GM12878 (cell line): ENCODE data around the gene MYBPC1. TPM values are rescaled to one million over a fixed set of nuclear protein-coding genes. Genes with fewer than 3 reads are reported as not detected.

Experiments used
- ESRRA ChIP-seq: IDR thresholded peaks from 2 replicates; pipeline ENCODE4 v1.6.1; 2012; ENCODE audit warnings: mild to moderate bottlenecking, low read length, improper control_type of control experiment
- EZH2 ChIP-seq: IDR thresholded peaks from 2 replicates; pipeline ENCODE4 v1.6.1; 2012; ENCODE audit warnings: low read depth, mild to moderate bottlenecking, control low read depth, inconsistent platforms, low read length, borderline replicate concordance; ENCODE audit not compliant: control insufficient read depth
- JUNB ChIP-seq: IDR thresholded peaks from 2 replicates; pipeline ENCODE4 v1.6.1; 2016; ENCODE audit warnings: antibody characterized with exemption, mild to moderate bottlenecking
- MYB ChIP-seq: fragments of 150-350 bp; IDR thresholded peaks from 2 replicates; pipeline ENCODE4 v1.6.1; 2014; ENCODE audit warnings: mild to moderate bottlenecking, low read depth, low read length, borderline replicate concordance
- SIX5 ChIP-seq: IDR thresholded peaks from 2 replicates; pipeline ENCODE4 v1.6.1; 2011; ENCODE audit warnings: mild to moderate bottlenecking, low read depth, low read length, moderate library complexity; ENCODE audit not compliant: severe bottlenecking
- SMAD1 ChIP-seq: fragments of 450-650 bp; IDR thresholded peaks from 2 replicates; pipeline ENCODE4 v1.6.1; 2018; ENCODE audit warnings: mild to moderate bottlenecking, low read depth; ENCODE audit not compliant: partially characterized antibody
- SMC3 ChIP-seq: IDR thresholded peaks from 2 replicates; pipeline ENCODE4 v1.6.1; 2011; ENCODE audit warnings: low read length, improper control_type of control experiment, borderline replicate concordance
- polyA plus RNA-seq, 11 experiments: library from polyadenylated mRNA; depleted of rRNA in 4 of 11; unstranded in 6 of 11; stranded (reverse) in 5 of 11; fragments of >200 nt; fragmentation: Nextera tagmentation in 4 of 11; fragmentation: Illumina TruSeq in 1 of 11; extraction: Ambion mirVana in 4 of 11; extraction: Trizol in 1 of 11; gene quantifications; 1 replicate in 1 of 11; 2 replicates in 10 of 11; pipeline versions ENCODE4 v1.2.1 to v1.2.3, GENCODE V29; 2011 to 2016; ENCODE audit warnings: inconsistent platforms in 2 of 11, missing spikeins in 2 of 11, low read depth in 1 of 11
- total RNA-seq, 4 experiments: library from RNA; depleted of rRNA in 3 of 4; stranded (reverse); fragments of >200 nt in 3 of 4; fragmentation: Illumina TruSeq in 1 of 4; extraction: Trizol in 1 of 4; gene quantifications; 2 replicates each; pipeline versions ENCODE4 v1.2.1 to v1.2.3, GENCODE V29; 2013 to 2021
- TF ChIP-seq, protein P1 (sequence below): fragments of 450-650 bp; conservative IDR thresholded peaks from 2 replicates; pipeline ENCODE4 v1.6.1; 2017; ENCODE audit warnings: mild to moderate bottlenecking, moderate library complexity
- TF ChIP-seq, protein P2 (sequence below): fragments of 450-650 bp; IDR thresholded peaks from 2 replicates; pipeline ENCODE4 v1.6.1; 2018; ENCODE audit warnings: mild to moderate bottlenecking, low read depth, moderate library complexity; ENCODE audit not compliant: partially characterized antibody
- TF ChIP-seq, protein P3 (sequence below): IDR thresholded peaks from 2 replicates; pipeline ENCODE4 v1.6.1; 2012; ENCODE audit warnings: low read depth, low read length, improper control_type of control experiment
- TF ChIP-seq, protein P4 (sequence below): fragments of 150-350 bp; IDR thresholded peaks from 2 replicates; pipeline ENCODE4 v1.6.1; 2016; ENCODE audit warnings: low read depth, low read length

The MYBPC1 gene
- total and polyA plus RNA-seq, 10 of the 15 experiments (the other 5 are each of a cell fraction or from before 2014, with no cell fraction given) = not detected

DNA sequence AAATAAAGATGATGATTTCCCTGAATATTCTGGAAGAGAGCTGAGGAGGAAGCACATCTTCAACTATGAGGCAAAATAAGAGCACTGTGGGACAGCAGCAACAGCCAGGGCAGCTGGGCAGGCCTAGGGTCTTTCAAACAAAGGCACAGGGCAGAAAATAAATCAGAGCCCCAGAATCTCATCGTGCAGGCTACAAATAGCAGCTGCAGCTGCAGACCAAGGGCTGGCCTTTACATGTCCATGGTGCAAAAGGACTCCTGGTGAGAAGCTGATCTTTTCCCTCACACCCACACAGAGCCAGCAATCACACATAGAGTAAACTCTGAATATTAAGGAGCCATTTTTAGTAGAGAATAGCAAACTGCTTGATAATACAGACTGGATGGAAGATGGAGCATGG lies 13.6 kb upstream of the MYBPC1 start (continued):
- TF ChIP-seq SMC3 (no peak), MYB (no peak), SIX5 (no peak), JUNB (no peak), ESRRA (no peak), EZH2 (no peak), SMAD1 (no peak)
- TF ChIP-seq, protein P1, sequence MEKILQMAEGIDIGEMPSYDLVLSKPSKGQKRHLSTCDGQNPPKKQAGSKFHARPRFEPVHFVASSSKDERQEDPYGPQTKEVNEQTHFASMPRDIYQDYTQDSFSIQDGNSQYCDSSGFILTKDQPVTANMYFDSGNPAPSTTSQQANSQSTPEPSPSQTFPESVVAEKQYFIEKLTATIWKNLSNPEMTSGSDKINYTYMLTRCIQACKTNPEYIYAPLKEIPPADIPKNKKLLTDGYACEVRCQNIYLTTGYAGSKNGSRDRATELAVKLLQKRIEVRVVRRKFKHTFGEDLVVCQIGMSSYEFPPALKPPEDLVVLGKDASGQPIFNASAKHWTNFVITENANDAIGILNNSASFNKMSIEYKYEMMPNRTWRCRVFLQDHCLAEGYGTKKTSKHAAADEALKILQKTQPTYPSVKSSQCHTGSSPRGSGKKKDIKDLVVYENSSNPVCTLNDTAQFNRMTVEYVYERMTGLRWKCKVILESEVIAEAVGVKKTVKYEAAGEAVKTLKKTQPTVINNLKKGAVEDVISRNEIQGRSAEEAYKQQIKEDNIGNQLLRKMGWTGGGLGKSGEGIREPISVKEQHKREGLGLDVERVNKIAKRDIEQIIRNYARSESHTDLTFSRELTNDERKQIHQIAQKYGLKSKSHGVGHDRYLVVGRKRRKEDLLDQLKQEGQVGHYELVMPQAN = no peak
- TF ChIP-seq, protein P2, sequence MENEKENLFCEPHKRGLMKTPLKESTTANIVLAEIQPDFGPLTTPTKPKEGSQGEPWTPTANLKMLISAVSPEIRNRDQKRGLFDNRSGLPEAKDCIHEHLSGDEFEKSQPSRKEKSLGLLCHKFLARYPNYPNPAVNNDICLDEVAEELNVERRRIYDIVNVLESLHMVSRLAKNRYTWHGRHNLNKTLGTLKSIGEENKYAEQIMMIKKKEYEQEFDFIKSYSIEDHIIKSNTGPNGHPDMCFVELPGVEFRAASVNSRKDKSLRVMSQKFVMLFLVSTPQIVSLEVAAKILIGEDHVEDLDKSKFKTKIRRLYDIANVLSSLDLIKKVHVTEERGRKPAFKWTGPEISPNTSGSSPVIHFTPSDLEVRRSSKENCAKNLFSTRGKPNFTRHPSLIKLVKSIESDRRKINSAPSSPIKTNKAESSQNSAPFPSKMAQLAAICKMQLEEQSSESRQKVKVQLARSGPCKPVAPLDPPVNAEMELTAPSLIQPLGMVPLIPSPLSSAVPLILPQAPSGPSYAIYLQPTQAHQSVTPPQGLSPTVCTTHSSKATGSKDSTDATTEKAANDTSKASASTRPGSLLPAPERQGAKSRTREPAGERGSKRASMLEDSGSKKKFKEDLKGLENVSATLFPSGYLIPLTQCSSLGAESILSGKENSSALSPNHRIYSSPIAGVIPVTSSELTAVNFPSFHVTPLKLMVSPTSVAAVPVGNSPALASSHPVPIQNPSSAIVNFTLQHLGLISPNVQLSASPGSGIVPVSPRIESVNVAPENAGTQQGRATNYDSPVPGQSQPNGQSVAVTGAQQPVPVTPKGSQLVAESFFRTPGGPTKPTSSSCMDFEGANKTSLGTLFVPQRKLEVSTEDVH = no peak
- TF ChIP-seq, protein P3, sequence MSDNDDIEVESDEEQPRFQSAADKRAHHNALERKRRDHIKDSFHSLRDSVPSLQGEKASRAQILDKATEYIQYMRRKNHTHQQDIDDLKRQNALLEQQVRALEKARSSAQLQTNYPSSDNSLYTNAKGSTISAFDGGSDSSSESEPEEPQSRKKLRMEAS = no peak
- TF ChIP-seq, protein P4, sequence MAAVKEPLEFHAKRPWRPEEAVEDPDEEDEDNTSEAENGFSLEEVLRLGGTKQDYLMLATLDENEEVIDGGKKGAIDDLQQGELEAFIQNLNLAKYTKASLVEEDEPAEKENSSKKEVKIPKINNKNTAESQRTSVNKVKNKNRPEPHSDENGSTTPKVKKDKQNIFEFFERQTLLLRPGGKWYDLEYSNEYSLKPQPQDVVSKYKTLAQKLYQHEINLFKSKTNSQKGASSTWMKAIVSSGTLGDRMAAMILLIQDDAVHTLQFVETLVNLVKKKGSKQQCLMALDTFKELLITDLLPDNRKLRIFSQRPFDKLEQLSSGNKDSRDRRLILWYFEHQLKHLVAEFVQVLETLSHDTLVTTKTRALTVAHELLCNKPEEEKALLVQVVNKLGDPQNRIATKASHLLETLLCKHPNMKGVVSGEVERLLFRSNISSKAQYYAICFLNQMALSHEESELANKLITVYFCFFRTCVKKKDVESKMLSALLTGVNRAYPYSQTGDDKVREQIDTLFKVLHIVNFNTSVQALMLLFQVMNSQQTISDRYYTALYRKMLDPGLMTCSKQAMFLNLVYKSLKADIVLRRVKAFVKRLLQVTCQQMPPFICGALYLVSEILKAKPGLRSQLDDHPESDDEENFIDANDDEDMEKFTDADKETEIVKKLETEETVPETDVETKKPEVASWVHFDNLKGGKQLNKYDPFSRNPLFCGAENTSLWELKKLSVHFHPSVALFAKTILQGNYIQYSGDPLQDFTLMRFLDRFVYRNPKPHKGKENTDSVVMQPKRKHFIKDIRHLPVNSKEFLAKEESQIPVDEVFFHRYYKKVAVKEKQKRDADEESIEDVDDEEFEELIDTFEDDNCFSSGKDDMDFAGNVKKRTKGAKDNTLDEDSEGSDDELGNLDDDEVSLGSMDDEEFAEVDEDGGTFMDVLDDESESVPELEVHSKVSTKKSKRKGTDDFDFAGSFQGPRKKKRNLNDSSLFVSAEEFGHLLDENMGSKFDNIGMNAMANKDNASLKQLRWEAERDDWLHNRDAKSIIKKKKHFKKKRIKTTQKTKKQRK = no peak
- TF ChIP-seq, all 136 proteins: peak for 0
